ENCODE data around the gene FRY.

The FRY gene

DNA sequence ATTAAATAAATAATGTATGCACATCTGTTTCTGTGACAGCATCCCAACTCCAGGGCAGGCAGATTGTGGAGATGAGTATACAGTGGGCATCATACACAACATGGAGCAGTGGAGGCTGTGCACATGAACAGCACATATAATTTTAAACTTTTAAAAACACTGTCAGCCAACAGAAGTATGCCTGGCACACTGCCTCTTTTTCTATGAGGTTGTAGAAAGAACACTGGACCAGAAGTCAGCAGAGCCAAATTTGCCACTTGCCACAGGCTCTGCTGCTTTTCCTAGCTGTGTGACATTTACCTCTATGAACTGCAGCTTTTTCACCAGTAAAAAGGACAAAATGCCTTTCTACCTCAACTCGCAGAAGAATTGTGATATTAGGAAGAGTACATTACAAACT is 118.7 kb downstream of the FRY start:
- Mint-ChIP-seq H3K9me3 (no peaks in the 10 kb centered on the region), H3K36me3 (ENCODE audit: low read depth) (no peaks in the 10 kb centered on the region), H3K4me3 (no peak overlapping the region), H3K27me3 (ENCODE audit: low read depth, poor library complexity) (peaks cover 3% of the 10 kb centered on the region), H3K27ac (no peak overlapping the region), H3K4me1 (no peaks in the 10 kb centered on the region)
- no peak for TF ChIP-seq CTCF (IDR thresholded peaks at IDR 0.05)
- DNase-seq: no peak

DNA sequence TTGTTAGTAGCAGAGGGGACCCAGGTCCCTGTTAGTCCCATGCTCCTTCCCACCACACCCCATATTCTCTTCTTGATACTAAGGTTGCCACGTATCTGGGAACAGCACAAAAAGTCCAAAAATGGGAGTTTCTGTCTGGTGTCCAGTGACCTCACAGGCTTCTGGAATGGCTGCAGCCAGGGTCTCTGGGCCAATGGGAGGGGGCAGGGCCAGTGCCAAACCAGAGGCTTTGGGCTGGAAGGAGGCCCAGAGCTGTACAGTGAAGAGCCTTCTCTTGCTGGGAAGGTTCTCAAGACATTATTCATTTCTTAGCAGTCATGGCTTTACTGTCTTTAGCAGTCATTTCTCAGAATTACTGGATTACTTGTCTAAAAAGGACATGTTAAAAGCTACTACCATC is 119.2 kb downstream of the FRY start:
- Mint-ChIP-seq H3K27me3 (ENCODE audit: low read depth, poor library complexity) (peaks cover 3% of the 10 kb centered on the region), H3K36me3 (ENCODE audit: low read depth) (no peaks in the 10 kb centered on the region), H3K27ac (no peak overlapping the region), H3K4me3 (no peak overlapping the region), H3K4me1 (no peaks in the 10 kb centered on the region), H3K9me3 (no peaks in the 10 kb centered on the region)
- DNase-seq: no peak
- TF ChIP-seq CTCF (IDR thresholded peaks at IDR 0.05): no peak

DNA sequence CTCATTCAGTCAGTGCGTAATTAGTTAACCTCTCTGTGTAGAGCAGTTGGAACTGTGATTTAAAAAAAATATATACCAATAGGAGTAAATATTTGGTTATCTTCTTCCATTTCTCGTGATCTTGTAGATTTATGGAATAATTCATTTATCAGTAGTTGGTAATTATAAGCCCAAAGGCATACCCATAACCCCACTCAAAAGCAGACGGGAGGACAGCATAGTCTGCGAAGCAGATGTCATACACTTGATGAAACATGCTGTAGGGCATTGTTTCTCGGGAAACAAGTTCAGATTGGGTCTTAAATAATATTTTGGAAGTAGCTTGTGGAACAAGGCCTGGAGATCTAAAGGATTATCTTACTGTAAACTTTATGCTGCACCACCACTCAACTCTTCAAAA is 119.7 kb downstream of the FRY start:
- Mint-ChIP-seq H3K27ac (no peak overlapping the region), H3K9me3 (no peaks in the 10 kb centered on the region), H3K27me3 (ENCODE audit: low read depth, poor library complexity) (peaks cover 3% of the 10 kb centered on the region), H3K36me3 (ENCODE audit: low read depth) (no peaks in the 10 kb centered on the region), H3K4me1 (no peaks in the 10 kb centered on the region), H3K4me3 (no peak overlapping the region)
- DNase-seq: no peak
- no peak for TF ChIP-seq CTCF (IDR thresholded peaks at IDR 0.05)

DNA sequence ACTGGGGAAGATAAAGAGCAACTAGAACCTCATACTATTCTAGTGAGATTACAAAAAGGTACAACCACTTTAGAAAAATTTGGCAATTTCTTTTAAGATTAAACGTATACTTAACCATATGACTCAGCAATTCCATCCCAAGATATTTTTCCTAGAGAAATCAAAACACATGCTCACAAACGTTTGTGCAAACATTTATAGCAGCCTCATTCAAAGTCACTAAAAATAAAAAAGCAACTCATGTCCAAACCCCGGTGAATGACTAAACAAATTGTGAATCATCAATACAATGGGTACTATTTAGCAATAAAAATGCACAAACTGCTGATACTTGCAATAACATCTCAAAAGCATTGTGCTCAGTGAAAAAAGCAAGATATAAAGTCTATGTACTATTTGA is 121.5 kb downstream of the FRY start:
- Mint-ChIP-seq H3K27me3 (ENCODE audit: low read depth, poor library complexity) (no peaks in the 10 kb centered on the region), H3K36me3 (ENCODE audit: low read depth) (no peaks in the 10 kb centered on the region), H3K9me3 (no peaks in the 10 kb centered on the region), H3K4me3 (no peak overlapping the region), H3K4me1 (no peaks in the 10 kb centered on the region), H3K27ac (no peak overlapping the region)
- no peak for TF ChIP-seq CTCF (IDR thresholded peaks at IDR 0.05)
- DNase-seq: no peak

GRCh38 chr13:32159137-32159869 is 127.7 kb downstream of the FRY start:
- TF ChIP-seq CTCF (IDR thresholded peaks at IDR 0.05): no peak
- Mint-ChIP-seq H3K4me3 (no peak overlapping the region), H3K27ac (no peak overlapping the region), H3K27me3 (ENCODE audit: low read depth, poor library complexity) (no peaks in the 10 kb centered on the region), H3K36me3 (ENCODE audit: low read depth) (no peaks in the 10 kb centered on the region), H3K9me3 (no peaks in the 10 kb centered on the region), H3K4me1 (no peaks in the 10 kb centered on the region)
- DNase-seq: no peak

- no peak for TF ChIP-seq CTCF (IDR thresholded peaks at IDR 0.05)
- Mint-ChIP-seq H3K27ac (no peak overlapping the region), H3K4me3 (no peak overlapping the region)
These were observed 130.9 kb downstream of the FRY start for GRCh38 chr13:32162395-32163005.

More at GRCh38 chr13:32162395-32163005, 130.9 kb downstream of the FRY start:
- DNase-seq: no peak
- no peaks in the 10 kb centered on the region for H3K36me3 Mint-ChIP-seq (ENCODE audit: low read depth)
- H3K4me1 Mint-ChIP-seq: peaks cover 3% of the 10 kb centered on the region
- H3K27me3 Mint-ChIP-seq (ENCODE audit: low read depth, poor library complexity): no peaks in the 10 kb centered on the region
- no peaks in the 10 kb centered on the region for H3K9me3 Mint-ChIP-seq

All from nephron progenitor cell (in vitro differentiated cells).